CD14-positive monocyte (primary cell): ENCODE results near the gene SUPT4H1. TPM values are rescaled to one million over a fixed set of nuclear protein-coding genes. Genes with fewer than 3 reads are reported as not detected.
A peak's percentile ranks its signal among the peaks of the same experiment; 100 is the strongest.

Experiments used
- DNase-seq, 3 donors: peaks; one replicate each; pipeline ENCODE4 v3.0.0-alpha.2; 2011 to 2022
- H2AFZ ChIP-seq: 2 replicates; pipeline ENCODE4 v1.6.0; 2012; ENCODE audit warnings: mild to moderate bottlenecking, low read depth, low read length, inconsistent platforms; ENCODE audit not compliant: insufficient read depth, poor library complexity, severe bottlenecking
- H3K27ac ChIP-seq, 2 donors: 1 replicate in 1 of 2; 2 replicates in 1 of 2; pipeline ENCODE4 v1.5.1; 2012 to 2013; ENCODE audit warnings: low read length in 2 of 2, control low read depth in 1 of 2, inconsistent platforms in 1 of 2, low read depth in 1 of 2, mild to moderate bottlenecking in 1 of 2
- H3K27me3 ChIP-seq, 2 donors: one replicate each; pipeline versions ENCODE4 v1.6.0 to v1.6.1; 2011 to 2013; ENCODE audit warnings: low read length in 2 of 2; ENCODE audit not compliant: control insufficient read depth in 2 of 2, insufficient read depth in 2 of 2
- H3K36me3 ChIP-seq, 2 donors: replicated peaks in 1 of 2; 1 replicate in 1 of 2; 2 replicates in 1 of 2; pipeline versions ENCODE4 v1.5.1 to v1.6.1; 2012 to 2013; ENCODE audit warnings: low read length in 2 of 2, control low read depth in 1 of 2, inconsistent platforms in 1 of 2, mild to moderate bottlenecking in 1 of 2; ENCODE audit not compliant: insufficient read depth in 2 of 2, control insufficient read depth in 1 of 2
- H3K4me1 ChIP-seq, 2 donors: 1 replicate in 1 of 2; 2 replicates in 1 of 2; pipeline versions ENCODE4 v1.5.1 to v1.6.1; 2012 to 2013; ENCODE audit warnings: low read length in 2 of 2, control low read depth in 1 of 2, inconsistent platforms in 1 of 2, mild to moderate bottlenecking in 1 of 2, moderate library complexity in 1 of 2; ENCODE audit not compliant: insufficient read depth in 2 of 2, control insufficient read depth in 1 of 2
- H3K4me2 ChIP-seq: replicated peaks from 2 replicates; pipeline ENCODE3; 2012; ENCODE audit warnings: low read length, moderate library complexity, mild to moderate bottlenecking; ENCODE audit not compliant: poor library complexity, severe bottlenecking; ENCODE audit errors: extremely low read depth
- H3K4me3 ChIP-seq, 3 experiments: fragments of 200-600 bp in 1 of 3; sonication (generic) in 1 of 3; replicated peaks in 1 of 3; 1 replicate in 2 of 3; 2 replicates in 1 of 3; pipeline ENCODE4 v1.5.1; 2011 to 2013; ENCODE audit warnings: low read length in 3 of 3, mild to moderate bottlenecking in 3 of 3, control low read depth in 2 of 3, low read depth in 2 of 3, inconsistent platforms in 1 of 3, moderate library complexity in 1 of 3
- H3K79me2 ChIP-seq: 2 replicates; pipeline ENCODE4 v1.6.0; 2012; ENCODE audit warnings: mild to moderate bottlenecking, control low read depth, inconsistent platforms, low read length, moderate library complexity; ENCODE audit not compliant: insufficient read depth
- H3K9ac ChIP-seq: 2 replicates; pipeline ENCODE4 v1.6.0; 2017; ENCODE audit warnings: low read length, mild to moderate bottlenecking; ENCODE audit not compliant: insufficient read depth, poor library complexity, severe bottlenecking
- H3K9me3 ChIP-seq, 2 donors: replicated peaks in 1 of 2; 1 replicate in 1 of 2; 2 replicates in 1 of 2; pipeline versions ENCODE4 v1.5.1 to v1.6.1; 2012 to 2013; ENCODE audit warnings: low read length in 2 of 2, control low read depth in 1 of 2; ENCODE audit not compliant: control insufficient read depth in 1 of 2, insufficient read depth in 1 of 2
- H4K20me1 ChIP-seq: 2 replicates; pipeline ENCODE4 v1.6.0; 2012; ENCODE audit warnings: mild to moderate bottlenecking, low read length, control low read depth, moderate library complexity; ENCODE audit not compliant: insufficient read depth
- H3K27ac Mint-ChIP-seq, 7 donors: one replicate each; pipeline ENCODE4 v1.8.0; 2020; ENCODE audit warnings: mild to moderate bottlenecking in 7 of 7, mixed read lengths in 7 of 7, moderate library complexity in 6 of 7, inconsistent platforms in 2 of 7
- H3K27me3 Mint-ChIP-seq, 3 donors: one replicate each; pipeline ENCODE4 v1.8.0; 2021 to 2022; ENCODE audit warnings: low read depth in 3 of 3, mild to moderate bottlenecking in 3 of 3, mixed read lengths in 3 of 3, moderate library complexity in 3 of 3, inconsistent platforms in 1 of 3
- H3K36me3 Mint-ChIP-seq, 2 donors: one replicate each; pipeline ENCODE4 v1.8.0; 2020; ENCODE audit warnings: mixed read lengths in 2 of 2, inconsistent platforms in 1 of 2, mild to moderate bottlenecking in 1 of 2
- H3K4me1 Mint-ChIP-seq: one replicate; pipeline ENCODE4 v1.8.0; 2020; ENCODE audit warnings: mild to moderate bottlenecking, mixed read lengths
- H3K4me3 Mint-ChIP-seq, 2 donors: one replicate each; pipeline ENCODE4 v1.8.0; 2020; ENCODE audit warnings: mild to moderate bottlenecking in 2 of 2, mixed read lengths in 2 of 2, moderate library complexity in 1 of 2
- H3K9me3 Mint-ChIP-seq, 7 donors: one replicate each; pipeline ENCODE4 v1.8.0; 2020 to 2022; ENCODE audit warnings: mixed read lengths in 7 of 7, mild to moderate bottlenecking in 6 of 7, moderate library complexity in 6 of 7, inconsistent platforms in 2 of 7
- WGBS: methylation state at CpG from one replicate; pipeline ENCODE4 v1.1.5; 2013; ENCODE audit warnings: missing lambda C conversion rate; ENCODE audit not compliant: insufficient coverage; 5-methylcytosine and 5-hydroxymethylcytosine counted together
- intact Hi-C, 2 donors: fragments of 100-400 bp; cut with micrococcal nuclease; formaldehyde crosslinking; loops; one replicate each; pipeline versions ENCODE4 v1.15.0 to v1.15.1; 2023
- polyA plus RNA-seq, 3 donors: library from polyadenylated mRNA; depleted of rRNA in 1 of 3; unstranded in 2 of 3; stranded (reverse) in 1 of 3; fragments of 300-500 nt in 2 of 3; fragments of >200 nt in 1 of 3; fragmentation: Illumina TruSeq in 2 of 3; gene quantifications; 1 replicate in 2 of 3; 2 replicates in 1 of 3; pipeline ENCODE4 v1.2.3, GENCODE V29; 2012 to 2021
- TF ChIP-seq, protein P1 (sequence below): fragments of 200-600 bp; IDR thresholded peaks from one replicate; pipeline ENCODE4 v1.8.0; 2022; ENCODE audit warnings: antibody characterized with exemption, mild to moderate bottlenecking

Gene SUPT4H1
- polyA plus RNA-seq, 3 donors, result 144 to 251 (median 241) TPM

- H3K4me1 Mint-ChIP-seq, result peaks cover 73% of the 10 kb centered on the region
- Histone ChIP-seq H4K20me1 (peaks cover 26% of the 10 kb centered on the region), H3K9me3 (no peaks in the 10 kb centered on the region), H3K4me3 (peak overlapping the region in 1 of 3 experiments; percentile 58), H3K27ac (peak overlapping the region; percentile 91 to 92), H2AFZ (no peak overlapping the region), H3K4me2 (peak overlapping the region; percentile 51), H3K36me3 (peaks cover 45 to 57% of the 10 kb centered on the region in 2 donors), H3K79me2 (peaks cover 100% of the 10 kb centered on the region), H3K4me1 (peaks cover 65 to 74% of the 10 kb centered on the region in 2 donors), H3K27me3 (no peaks in the 10 kb centered on the region), H3K9ac (peak overlapping the region; percentile 55)
- intact Hi-C loops, result loop anchor here in 1 of 2 donors (2.0 kb wide), 1 partner anchor 13 kb away; no protein-coding TSS in a partner anchor
- H3K27ac Mint-ChIP-seq, result peak overlapping the region; percentile 92 to 98 (median 94)
- TF ChIP-seq, protein P1, sequence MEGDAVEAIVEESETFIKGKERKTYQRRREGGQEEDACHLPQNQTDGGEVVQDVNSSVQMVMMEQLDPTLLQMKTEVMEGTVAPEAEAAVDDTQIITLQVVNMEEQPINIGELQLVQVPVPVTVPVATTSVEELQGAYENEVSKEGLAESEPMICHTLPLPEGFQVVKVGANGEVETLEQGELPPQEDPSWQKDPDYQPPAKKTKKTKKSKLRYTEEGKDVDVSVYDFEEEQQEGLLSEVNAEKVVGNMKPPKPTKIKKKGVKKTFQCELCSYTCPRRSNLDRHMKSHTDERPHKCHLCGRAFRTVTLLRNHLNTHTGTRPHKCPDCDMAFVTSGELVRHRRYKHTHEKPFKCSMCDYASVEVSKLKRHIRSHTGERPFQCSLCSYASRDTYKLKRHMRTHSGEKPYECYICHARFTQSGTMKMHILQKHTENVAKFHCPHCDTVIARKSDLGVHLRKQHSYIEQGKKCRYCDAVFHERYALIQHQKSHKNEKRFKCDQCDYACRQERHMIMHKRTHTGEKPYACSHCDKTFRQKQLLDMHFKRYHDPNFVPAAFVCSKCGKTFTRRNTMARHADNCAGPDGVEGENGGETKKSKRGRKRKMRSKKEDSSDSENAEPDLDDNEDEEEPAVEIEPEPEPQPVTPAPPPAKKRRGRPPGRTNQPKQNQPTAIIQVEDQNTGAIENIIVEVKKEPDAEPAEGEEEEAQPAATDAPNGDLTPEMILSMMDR, result no peak
- H3K9me3 Mint-ChIP-seq, result no peaks in the 10 kb centered on the region
- H3K4me3 Mint-ChIP-seq, result peak overlapping the region; percentile 63 to 75
- peaks cover 51 to 65% of the 10 kb centered on the region in 2 donors for H3K36me3 Mint-ChIP-seq
- DNase-seq, result peak; percentile 70 to 94 (median 90)
- WGBS, result 30% methylated on average over 6 of the region's 9 CpGs
- H3K27me3 Mint-ChIP-seq, result peaks cover 0 to 4% (median 0%) of the 10 kb centered on the region in 3 donors
Measured at GRCh38 chr17:58344047-58344790, 7.8 kb downstream of the SUPT4H1 start.

DNA sequence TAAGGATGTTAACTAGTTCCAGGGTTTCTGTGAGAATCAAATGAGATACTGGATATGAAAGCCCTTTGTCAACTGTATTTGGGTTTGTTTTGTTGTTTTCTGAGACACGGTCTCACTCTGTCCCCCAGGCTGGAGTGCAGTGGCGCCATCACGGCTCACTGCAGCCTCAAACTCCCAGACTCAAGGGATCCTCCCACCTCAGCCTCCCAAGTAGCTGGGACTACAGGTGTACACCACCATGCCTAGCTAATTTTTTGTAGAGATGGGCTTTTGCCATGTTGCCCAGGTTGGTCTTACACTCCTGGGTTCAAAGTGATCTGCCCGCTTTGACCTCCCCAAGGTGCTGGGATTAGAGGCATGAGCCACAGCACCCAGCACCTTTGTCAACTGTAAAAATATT is 8.9 kb downstream of the SUPT4H1 start:
- Histone ChIP-seq H3K9me3 (no peaks in the 10 kb centered on the region), H3K4me2 (no peak overlapping the region), H3K4me3 (peak overlapping the region in 1 of 3 experiments; percentile 58), H3K4me1 (peaks cover 76 to 82% of the 10 kb centered on the region in 2 donors), H2AFZ (no peak overlapping the region), H3K79me2 (peaks cover 95% of the 10 kb centered on the region), H4K20me1 (peaks cover 15% of the 10 kb centered on the region), H3K36me3 (peaks cover 35 to 46% of the 10 kb centered on the region in 2 donors), H3K9ac (no peak overlapping the region), H3K27ac (peak overlapping the region; percentile 91 to 92), H3K27me3 (no peaks in the 10 kb centered on the region)
- Mint-ChIP-seq H3K9me3 (no peaks in the 10 kb centered on the region), H3K4me1 (peaks cover 79% of the 10 kb centered on the region), H3K4me3 (no peak overlapping the region), H3K36me3 (peaks cover 40 to 54% of the 10 kb centered on the region in 2 donors), H3K27me3 (peaks cover 0 to 4% (median 0%) of the 10 kb centered on the region in 3 donors), H3K27ac (peak overlapping the region; percentile 83 to 98 (median 94))
- DNase-seq, result no peak
- TF ChIP-seq, protein P1, result no peak
- intact Hi-C loops, result no loop called here
- WGBS, result 80% methylated on average over 1 of the region's 4 CpGs
